ENCODE measurements around the gene SAMD14. TPM values are rescaled to one million over a fixed set of nuclear protein-coding genes. Genes with fewer than 3 reads are reported as not detected.

Gene SAMD14
- polyA plus RNA-seq, 2 of the 4 experiments (the other 2 are of a cell fraction): 0.12 to 0.75 TPM

- ATAC-seq: peak; percentile 76 to 93
- no peak for TF ChIP-seq HES2 (IDR thresholded peaks at IDR 0.05)
- TF ChIP-seq HDAC2 (IDR thresholded peaks at IDR 0.05): peak; percentile 83; the same call in 1 of the 2 replicates
- peak; percentile 97 for TF ChIP-seq KDM1A (IDR thresholded peaks at IDR 0.05; ENCODE audit: low read depth)
- peak; percentile 65 for TF ChIP-seq ZFP36 (IDR thresholded peaks at IDR 0.05; ENCODE audit: borderline replicate concordance, partially characterized antibody)
- no peak for TF ChIP-seq ZC3H11A (IDR thresholded peaks at IDR 0.05)
- no peak for TF ChIP-seq E2F6 (IDR thresholded peaks at IDR 0.05; ENCODE audit: borderline replicate concordance, low read depth)
- no peak for TF ChIP-seq EHMT2 (IDR thresholded peaks at IDR 0.05; ENCODE audit: low read depth)
- TF ChIP-seq ZSCAN20 (CRISPR knock-in tag; IDR thresholded peaks at IDR 0.05): no peak
- TF ChIP-seq RNF2 (IDR thresholded peaks at IDR 0.05; ENCODE audit: borderline replicate concordance, low read depth): no peak
- no peak for TF ChIP-seq MAFK (IDR thresholded peaks at IDR 0.05; ENCODE audit: partially characterized antibody)
- TF ChIP-seq, protein P1, sequence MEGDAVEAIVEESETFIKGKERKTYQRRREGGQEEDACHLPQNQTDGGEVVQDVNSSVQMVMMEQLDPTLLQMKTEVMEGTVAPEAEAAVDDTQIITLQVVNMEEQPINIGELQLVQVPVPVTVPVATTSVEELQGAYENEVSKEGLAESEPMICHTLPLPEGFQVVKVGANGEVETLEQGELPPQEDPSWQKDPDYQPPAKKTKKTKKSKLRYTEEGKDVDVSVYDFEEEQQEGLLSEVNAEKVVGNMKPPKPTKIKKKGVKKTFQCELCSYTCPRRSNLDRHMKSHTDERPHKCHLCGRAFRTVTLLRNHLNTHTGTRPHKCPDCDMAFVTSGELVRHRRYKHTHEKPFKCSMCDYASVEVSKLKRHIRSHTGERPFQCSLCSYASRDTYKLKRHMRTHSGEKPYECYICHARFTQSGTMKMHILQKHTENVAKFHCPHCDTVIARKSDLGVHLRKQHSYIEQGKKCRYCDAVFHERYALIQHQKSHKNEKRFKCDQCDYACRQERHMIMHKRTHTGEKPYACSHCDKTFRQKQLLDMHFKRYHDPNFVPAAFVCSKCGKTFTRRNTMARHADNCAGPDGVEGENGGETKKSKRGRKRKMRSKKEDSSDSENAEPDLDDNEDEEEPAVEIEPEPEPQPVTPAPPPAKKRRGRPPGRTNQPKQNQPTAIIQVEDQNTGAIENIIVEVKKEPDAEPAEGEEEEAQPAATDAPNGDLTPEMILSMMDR (IDR thresholded peaks at IDR 0.05): peak; percentile 97
- TF ChIP-seq TFCP2L1 (CRISPR knock-in tag; IDR thresholded peaks at IDR 0.05): peak; percentile 25; the same call in 1 of the 2 replicates
- TF ChIP-seq BCL3 (IDR thresholded peaks at IDR 0.05): no peak
- no peak for TF ChIP-seq POLR2A (IDR thresholded peaks at IDR 0.05; ENCODE audit: low read length)
- no peak for TF ChIP-seq NPAS2 (CRISPR knock-in tag; IDR thresholded peaks at IDR 0.05; ENCODE audit: borderline replicate concordance)
- TF ChIP-seq, protein P2, sequence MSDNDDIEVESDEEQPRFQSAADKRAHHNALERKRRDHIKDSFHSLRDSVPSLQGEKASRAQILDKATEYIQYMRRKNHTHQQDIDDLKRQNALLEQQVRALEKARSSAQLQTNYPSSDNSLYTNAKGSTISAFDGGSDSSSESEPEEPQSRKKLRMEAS (IDR thresholded peaks at IDR 0.05): no peak
- no peak for TF ChIP-seq EP300 (IDR thresholded peaks at IDR 0.05)
- TF ChIP-seq PHF8 (IDR thresholded peaks at IDR 0.05; ENCODE audit: borderline replicate concordance, low read depth): no peak
- TF ChIP-seq POLR2AphosphoS2 (conservative IDR thresholded peaks at IDR 0.05; ENCODE audit: low read length): peak; percentile 80
- no peak for TF ChIP-seq ESRRA (IDR thresholded peaks at IDR 0.05; ENCODE audit: borderline replicate concordance, low read length)
- TF ChIP-seq BHLHE40 (IDR thresholded peaks at IDR 0.05; ENCODE audit: low read depth, low read length): no peak
- TF ChIP-seq RAD21 (conservative IDR thresholded peaks at IDR 0.05 in 1 of 2, IDR thresholded peaks at IDR 0.05 in 1 of 2): peak; percentile 97 to 99
- TF ChIP-seq FOSL2 (IDR thresholded peaks at IDR 0.05): no peak
- no peak for TF ChIP-seq FOSL2 (CRISPR knock-in tag; IDR thresholded peaks at IDR 0.05)
- no peak for TF ChIP-seq ZNF302 (CRISPR knock-in tag; IDR thresholded peaks at IDR 0.05)
- peak; percentile 92 for TF ChIP-seq SMC3 (IDR thresholded peaks at IDR 0.05)
- no peak for TF ChIP-seq JUNB (IDR thresholded peaks at IDR 0.05)
- TF ChIP-seq, protein P3, sequence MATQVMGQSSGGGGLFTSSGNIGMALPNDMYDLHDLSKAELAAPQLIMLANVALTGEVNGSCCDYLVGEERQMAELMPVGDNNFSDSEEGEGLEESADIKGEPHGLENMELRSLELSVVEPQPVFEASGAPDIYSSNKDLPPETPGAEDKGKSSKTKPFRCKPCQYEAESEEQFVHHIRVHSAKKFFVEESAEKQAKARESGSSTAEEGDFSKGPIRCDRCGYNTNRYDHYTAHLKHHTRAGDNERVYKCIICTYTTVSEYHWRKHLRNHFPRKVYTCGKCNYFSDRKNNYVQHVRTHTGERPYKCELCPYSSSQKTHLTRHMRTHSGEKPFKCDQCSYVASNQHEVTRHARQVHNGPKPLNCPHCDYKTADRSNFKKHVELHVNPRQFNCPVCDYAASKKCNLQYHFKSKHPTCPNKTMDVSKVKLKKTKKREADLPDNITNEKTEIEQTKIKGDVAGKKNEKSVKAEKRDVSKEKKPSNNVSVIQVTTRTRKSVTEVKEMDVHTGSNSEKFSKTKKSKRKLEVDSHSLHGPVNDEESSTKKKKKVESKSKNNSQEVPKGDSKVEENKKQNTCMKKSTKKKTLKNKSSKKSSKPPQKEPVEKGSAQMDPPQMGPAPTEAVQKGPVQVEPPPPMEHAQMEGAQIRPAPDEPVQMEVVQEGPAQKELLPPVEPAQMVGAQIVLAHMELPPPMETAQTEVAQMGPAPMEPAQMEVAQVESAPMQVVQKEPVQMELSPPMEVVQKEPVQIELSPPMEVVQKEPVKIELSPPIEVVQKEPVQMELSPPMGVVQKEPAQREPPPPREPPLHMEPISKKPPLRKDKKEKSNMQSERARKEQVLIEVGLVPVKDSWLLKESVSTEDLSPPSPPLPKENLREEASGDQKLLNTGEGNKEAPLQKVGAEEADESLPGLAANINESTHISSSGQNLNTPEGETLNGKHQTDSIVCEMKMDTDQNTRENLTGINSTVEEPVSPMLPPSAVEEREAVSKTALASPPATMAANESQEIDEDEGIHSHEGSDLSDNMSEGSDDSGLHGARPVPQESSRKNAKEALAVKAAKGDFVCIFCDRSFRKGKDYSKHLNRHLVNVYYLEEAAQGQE (IDR thresholded peaks at IDR 0.05): peak; percentile 72
- no peak for TF ChIP-seq GATA3 (IDR thresholded peaks at IDR 0.05; ENCODE audit: borderline replicate concordance)
- TF ChIP-seq JUN (IDR thresholded peaks at IDR 0.05): peak in 1 of 2 experiments; percentile 51; a peak in 1 of 5 replicates
- peak; percentile 87 to 93 for DNase-seq (ENCODE audit: low read depth in 1 of 2, low spot score in 1 of 2)
- peak overlapping the region in 1 of 2 experiments; percentile 37; a peak in 2 of 6 replicates for H3K27ac ChIP-seq
- peak; percentile 43 for FAIRE-seq
- POLR2A ChIA-PET: interaction anchor here (1.0 to 1.5 kb wide), 4 partner anchors 9 to 89 kb away, joined by 3 to 11 read pairs (median 6); partner anchors contain the start of gene ITGA3
- no peaks in the 10 kb centered on the region for H3K4me1 ChIP-seq
- CTCF ChIA-PET: interaction anchor here (0.6 to 3.7 kb wide), 55 partner anchors 10 to 536 kb away, joined by 3 to 237 read pairs (median 5); partner anchors contain the start of genes DLX3 and ITGA3
- no peak overlapping the region for H3K4me3 ChIP-seq
- no peak overlapping the region for H3K4me2 ChIP-seq
- WGBS (ENCODE audit: missing lambda C conversion rate): 31% methylated on average over 10 of the region's 10 CpGs
- no peaks in the 10 kb centered on the region for H3K9me3 ChIP-seq
Measured at GRCh38 chr17:50087246-50087911, 42.6 kb downstream of the SAMD14 start.

Data from A549 (cell line).